Measurements from ENCODE around the gene CDH5. TPM values are rescaled to one million over a fixed set of nuclear protein-coding genes. Genes with fewer than 3 reads are reported as not detected.

The CDH5 gene
- total RNA-seq, 1 experiment from 2014 or later, result 0.28 TPM

DNA sequence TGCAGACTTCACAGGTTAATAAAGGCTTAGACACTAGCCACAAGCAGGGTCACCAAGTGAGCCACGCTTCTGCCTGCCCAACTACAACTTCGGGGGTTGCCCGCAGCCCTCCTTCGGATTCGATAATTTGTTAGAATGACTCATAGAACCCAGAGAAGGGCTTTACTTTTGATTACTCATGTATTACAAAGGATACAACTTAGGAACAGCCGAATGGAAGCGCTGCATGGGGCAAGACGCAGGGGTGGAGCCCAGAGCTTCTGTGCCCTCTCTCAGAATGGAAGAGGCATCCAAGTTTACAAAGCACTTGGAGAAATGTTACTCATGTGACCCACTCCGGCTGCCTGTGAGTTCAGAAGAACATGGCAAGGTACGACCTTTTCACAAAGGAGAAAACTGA is 7.5 kb upstream of the CDH5 start:
- Mint-ChIP-seq H3K4me3 (no peak overlapping the region), H3K27me3 (ENCODE audit: low read depth) (peaks cover 5% of the 10 kb centered on the region), H3K27ac (no peak overlapping the region), H3K9me3 (no peaks in the 10 kb centered on the region), H3K36me3 (no peaks in the 10 kb centered on the region), H3K4me1 (peaks cover 22% of the 10 kb centered on the region)
- POLR2A ChIA-PET, result no interaction called here
- TF ChIP-seq NFYB (CRISPR knock-in tag; conservative IDR thresholded peaks at IDR 0.05; ENCODE audit: low read depth) (no peak), FOXK1 (CRISPR knock-in tag; IDR thresholded peaks at IDR 0.05) (no peak), EMX1 (CRISPR knock-in tag; IDR thresholded peaks at IDR 0.05) (no peak), SMAD4 (CRISPR knock-in tag; IDR thresholded peaks at IDR 0.05) (no peak), TEAD4 (CRISPR knock-in tag; IDR thresholded peaks at IDR 0.05) (no peak)
- DNase-seq (ENCODE audit: low spot score) (no peak), ATAC-seq (no peak)
- CTCF ChIA-PET, result interaction anchor here (1.1 to 9.2 kb wide), 4 partner anchors 11 to 120 kb away, joined by 3 to 103 read pairs (median 34); no protein-coding TSS in a partner anchor

DNA sequence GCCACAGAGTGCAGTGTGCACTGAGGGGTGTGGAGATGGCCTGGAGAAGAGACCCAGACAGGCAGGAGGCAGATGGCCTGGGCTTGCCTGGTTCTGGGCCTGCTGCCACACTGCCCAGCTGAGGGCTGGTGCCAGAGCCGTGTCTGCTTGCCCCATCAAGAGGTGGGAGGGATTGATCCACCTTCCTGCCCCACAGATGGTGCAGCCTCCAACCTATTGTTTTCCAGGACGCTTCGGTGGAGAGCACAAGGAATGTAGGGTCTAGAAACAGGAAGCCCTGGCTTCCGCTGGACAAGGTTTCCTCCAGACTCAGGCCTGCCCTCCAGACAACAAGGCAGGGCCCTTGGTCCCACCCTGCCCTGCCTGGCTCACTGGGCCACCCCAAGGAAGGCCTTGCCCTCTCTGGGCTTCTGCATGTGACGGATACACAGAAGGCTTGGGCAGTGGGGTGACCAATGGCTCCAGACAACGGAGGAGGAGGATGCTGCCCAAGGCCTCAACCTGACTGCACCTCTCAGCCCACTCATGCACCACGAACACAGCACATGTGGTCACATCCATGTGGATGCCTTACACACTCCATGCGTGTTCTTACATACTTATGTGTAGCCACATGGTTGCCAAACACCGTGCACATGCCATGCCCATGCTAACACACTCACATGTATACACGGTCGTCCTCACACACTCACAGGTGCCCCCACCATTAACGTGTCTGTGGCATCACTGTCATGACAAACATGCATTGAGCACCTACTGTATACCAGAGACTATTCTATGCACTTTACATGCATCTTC is 6.5 kb upstream of the CDH5 start:
- H3K27ac Mint-ChIP-seq, result peak overlapping the region; percentile 51; the same call in 1 of the 2 replicates
- ATAC-seq, result no peak

DNA sequence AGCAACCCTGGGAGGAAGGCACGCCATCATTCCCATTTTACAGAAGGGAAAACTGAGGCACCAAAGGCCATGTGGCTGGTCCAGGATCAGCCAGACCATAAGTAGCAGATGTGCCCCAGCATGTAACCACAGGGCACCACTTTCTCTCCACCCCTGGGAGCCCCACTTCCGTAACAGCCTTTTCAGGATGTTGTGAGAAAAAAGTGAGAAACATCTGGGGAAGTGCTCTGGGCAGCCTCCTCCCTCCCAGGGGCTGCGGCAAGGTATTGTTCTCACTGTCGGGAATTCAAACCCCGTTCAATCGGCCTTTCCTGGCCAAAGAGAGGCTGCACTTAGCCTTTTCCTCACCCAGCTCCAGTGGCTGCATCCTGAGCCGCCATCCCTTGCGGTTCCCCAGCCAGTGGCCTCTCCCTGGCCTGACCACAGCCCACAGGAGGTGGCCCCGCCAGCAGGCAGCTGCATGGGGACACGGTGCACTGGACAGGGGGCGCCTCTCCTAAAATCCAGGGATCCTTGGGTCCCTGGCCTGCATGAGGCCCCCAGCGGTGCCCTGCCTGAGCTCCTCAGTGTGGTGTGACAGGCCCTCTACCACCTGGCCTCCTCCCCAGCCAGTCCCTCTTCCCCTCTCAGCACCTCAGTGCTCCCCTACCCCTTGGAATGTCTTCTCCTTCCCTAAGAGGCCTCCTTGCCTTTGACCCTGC is 5.7 kb upstream of the CDH5 start:
- Mint-ChIP-seq H3K36me3 (no peaks in the 10 kb centered on the region), H3K27me3 (ENCODE audit: low read depth) (peaks cover 5% of the 10 kb centered on the region), H3K4me1 (peaks cover 32% of the 10 kb centered on the region), H3K27ac (no peak overlapping the region), H3K4me3 (no peak overlapping the region), H3K9me3 (no peaks in the 10 kb centered on the region)
- no peak for DNase-seq (ENCODE audit: low spot score)
- CTCF ChIA-PET, result interaction anchor here (1.2 kb wide), 2 partner anchors 17 to 18 kb away, joined by 3 to 6 read pairs; no protein-coding TSS in a partner anchor
- POLR2A ChIA-PET, result no interaction called here
- TF ChIP-seq GRHL2 (CRISPR knock-in tag; IDR thresholded peaks at IDR 0.05; ENCODE audit: insufficient replicate concordance, severe bottlenecking), result no peak
- TF ChIP-seq, protein P1, sequence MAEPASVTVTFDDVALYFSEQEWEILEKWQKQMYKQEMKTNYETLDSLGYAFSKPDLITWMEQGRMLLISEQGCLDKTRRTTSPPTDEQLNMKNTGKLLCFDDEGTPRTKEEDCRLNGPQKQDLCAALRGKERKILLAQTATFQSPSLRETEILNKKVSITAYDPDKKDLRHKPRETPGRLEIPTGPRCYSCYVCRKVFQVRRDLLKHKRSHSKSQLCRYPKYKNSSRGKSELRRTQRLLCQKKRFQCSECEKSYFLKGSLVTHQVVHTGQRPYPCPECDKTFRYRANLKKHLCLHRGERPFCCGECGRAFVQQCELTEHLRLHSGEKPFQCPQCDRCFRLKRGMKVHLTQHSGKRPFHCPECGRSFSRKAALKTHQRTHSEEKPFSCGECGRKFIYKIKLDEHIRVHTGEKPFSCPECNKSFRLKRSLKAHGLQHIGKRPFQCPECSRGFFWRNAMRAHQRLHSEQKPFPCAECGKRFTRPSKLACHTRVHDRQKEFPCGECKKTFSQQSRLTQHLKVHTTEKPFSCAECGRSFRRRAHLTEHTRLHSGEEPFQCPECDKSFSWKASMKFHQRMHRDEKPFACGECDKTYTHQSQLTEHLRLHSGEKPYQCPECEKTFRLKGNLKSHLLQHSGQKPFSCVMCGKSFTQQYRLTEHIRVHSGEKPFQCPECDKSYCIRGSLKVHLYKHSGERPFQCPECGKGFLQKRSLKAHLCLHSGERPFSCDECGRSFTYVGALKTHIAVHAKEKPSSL (CRISPR knock-in tag; conservative IDR thresholded peaks at IDR 0.05), result no peak
- TF ChIP-seq, protein P2, sequence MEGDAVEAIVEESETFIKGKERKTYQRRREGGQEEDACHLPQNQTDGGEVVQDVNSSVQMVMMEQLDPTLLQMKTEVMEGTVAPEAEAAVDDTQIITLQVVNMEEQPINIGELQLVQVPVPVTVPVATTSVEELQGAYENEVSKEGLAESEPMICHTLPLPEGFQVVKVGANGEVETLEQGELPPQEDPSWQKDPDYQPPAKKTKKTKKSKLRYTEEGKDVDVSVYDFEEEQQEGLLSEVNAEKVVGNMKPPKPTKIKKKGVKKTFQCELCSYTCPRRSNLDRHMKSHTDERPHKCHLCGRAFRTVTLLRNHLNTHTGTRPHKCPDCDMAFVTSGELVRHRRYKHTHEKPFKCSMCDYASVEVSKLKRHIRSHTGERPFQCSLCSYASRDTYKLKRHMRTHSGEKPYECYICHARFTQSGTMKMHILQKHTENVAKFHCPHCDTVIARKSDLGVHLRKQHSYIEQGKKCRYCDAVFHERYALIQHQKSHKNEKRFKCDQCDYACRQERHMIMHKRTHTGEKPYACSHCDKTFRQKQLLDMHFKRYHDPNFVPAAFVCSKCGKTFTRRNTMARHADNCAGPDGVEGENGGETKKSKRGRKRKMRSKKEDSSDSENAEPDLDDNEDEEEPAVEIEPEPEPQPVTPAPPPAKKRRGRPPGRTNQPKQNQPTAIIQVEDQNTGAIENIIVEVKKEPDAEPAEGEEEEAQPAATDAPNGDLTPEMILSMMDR (IDR thresholded peaks at IDR 0.05), result no peak
- TF ChIP-seq ZNF263 (CRISPR knock-in tag; IDR thresholded peaks at IDR 0.05; ENCODE audit: low read depth), result peak; percentile 66
- ATAC-seq, result no peak

More for the DNA sequence above, 6.5 kb upstream of the CDH5 start:
- no peaks in the 10 kb centered on the region for H3K9me3 Mint-ChIP-seq
- H3K36me3 Mint-ChIP-seq, result no peaks in the 10 kb centered on the region
- no peak overlapping the region for H3K4me3 Mint-ChIP-seq
- CTCF ChIA-PET, result interaction anchor here (1.1 to 9.2 kb wide), 5 partner anchors 10 to 119 kb away, joined by 3 to 103 read pairs (median 13); no protein-coding TSS in a partner anchor
- TF ChIP-seq NFATC4 (CRISPR knock-in tag; IDR thresholded peaks at IDR 0.05) (no peak), ZNF317 (CRISPR knock-in tag; IDR thresholded peaks at IDR 0.05; ENCODE audit: borderline replicate concordance, low read depth) (no peak), JAZF1 (CRISPR knock-in tag; IDR thresholded peaks at IDR 0.05) (no peak), NFYB (CRISPR knock-in tag; conservative IDR thresholded peaks at IDR 0.05; ENCODE audit: low read depth) (no peak), ZNF121 (CRISPR knock-in tag; IDR thresholded peaks at IDR 0.05) (no peak), ZNF232 (CRISPR knock-in tag; IDR thresholded peaks at IDR 0.05) (no peak), CBFB (CRISPR knock-in tag; IDR thresholded peaks at IDR 0.05; ENCODE audit: low read depth) (no peak), ZNF671 (CRISPR knock-in tag; IDR thresholded peaks at IDR 0.05) (no peak), ZNF423 (CRISPR knock-in tag; IDR thresholded peaks at IDR 0.05) (no peak), MXD4 (CRISPR knock-in tag; IDR thresholded peaks at IDR 0.05; ENCODE audit: borderline replicate concordance) (no peak)
- TF ChIP-seq, protein P3, sequence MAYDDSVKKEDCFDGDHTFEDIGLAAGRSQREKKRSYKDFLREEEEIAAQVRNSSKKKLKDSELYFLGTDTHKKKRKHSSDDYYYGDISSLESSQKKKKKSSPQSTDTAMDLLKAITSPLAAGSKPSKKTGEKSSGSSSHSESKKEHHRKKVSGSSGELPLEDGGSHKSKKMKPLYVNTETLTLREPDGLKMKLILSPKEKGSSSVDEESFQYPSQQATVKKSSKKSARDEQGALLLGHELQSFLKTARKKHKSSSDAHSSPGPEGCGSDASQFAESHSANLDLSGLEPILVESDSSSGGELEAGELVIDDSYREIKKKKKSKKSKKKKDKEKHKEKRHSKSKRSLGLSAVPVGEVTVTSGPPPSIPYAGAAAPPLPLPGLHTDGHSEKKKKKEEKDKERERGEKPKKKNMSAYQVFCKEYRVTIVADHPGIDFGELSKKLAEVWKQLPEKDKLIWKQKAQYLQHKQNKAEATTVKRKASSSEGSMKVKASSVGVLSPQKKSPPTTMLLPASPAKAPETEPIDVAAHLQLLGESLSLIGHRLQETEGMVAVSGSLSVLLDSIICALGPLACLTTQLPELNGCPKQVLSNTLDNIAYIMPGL (CRISPR knock-in tag; IDR thresholded peaks at IDR 0.05), result no peak
- TF ChIP-seq, protein P4, sequence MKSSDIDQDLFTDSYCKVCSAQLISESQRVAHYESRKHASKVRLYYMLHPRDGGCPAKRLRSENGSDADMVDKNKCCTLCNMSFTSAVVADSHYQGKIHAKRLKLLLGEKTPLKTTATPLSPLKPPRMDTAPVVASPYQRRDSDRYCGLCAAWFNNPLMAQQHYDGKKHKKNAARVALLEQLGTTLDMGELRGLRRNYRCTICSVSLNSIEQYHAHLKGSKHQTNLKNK (CRISPR knock-in tag; IDR thresholded peaks at IDR 0.05), result no peak
- TF ChIP-seq, protein P5, sequence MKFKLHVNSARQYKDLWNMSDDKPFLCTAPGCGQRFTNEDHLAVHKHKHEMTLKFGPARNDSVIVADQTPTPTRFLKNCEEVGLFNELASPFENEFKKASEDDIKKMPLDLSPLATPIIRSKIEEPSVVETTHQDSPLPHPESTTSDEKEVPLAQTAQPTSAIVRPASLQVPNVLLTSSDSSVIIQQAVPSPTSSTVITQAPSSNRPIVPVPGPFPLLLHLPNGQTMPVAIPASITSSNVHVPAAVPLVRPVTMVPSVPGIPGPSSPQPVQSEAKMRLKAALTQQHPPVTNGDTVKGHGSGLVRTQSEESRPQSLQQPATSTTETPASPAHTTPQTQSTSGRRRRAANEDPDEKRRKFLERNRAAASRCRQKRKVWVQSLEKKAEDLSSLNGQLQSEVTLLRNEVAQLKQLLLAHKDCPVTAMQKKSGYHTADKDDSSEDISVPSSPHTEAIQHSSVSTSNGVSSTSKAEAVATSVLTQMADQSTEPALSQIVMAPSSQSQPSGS (CRISPR knock-in tag; IDR thresholded peaks at IDR 0.05; ENCODE audit: borderline replicate concordance, low read depth), result no peak
- no peak for DNase-seq (ENCODE audit: low spot score)
- POLR2A ChIA-PET, result no interaction called here
- H3K4me1 Mint-ChIP-seq, result peaks cover 27% of the 10 kb centered on the region
- H3K27me3 Mint-ChIP-seq (ENCODE audit: low read depth), result peaks cover 5% of the 10 kb centered on the region

Data from WTC11 (cell line).